Nephron (organoid): ENCODE data around the gene CFAP251.

Experiments
- H3K27ac Mint-ChIP-seq, 3 experiments: 2 replicates each; pipeline ENCODE4 v1.8.0; 2020; ENCODE audit warnings: mixed read lengths in 3 of 3, mild to moderate bottlenecking in 2 of 3, moderate library complexity in 1 of 3
- H3K27me3 Mint-ChIP-seq: 2 replicates; pipeline ENCODE4 v1.8.0; 2021; ENCODE audit warnings: low read depth, mild to moderate bottlenecking, moderate library complexity, mixed read lengths
- H3K36me3 Mint-ChIP-seq: 2 replicates; pipeline ENCODE4 v1.8.0; 2020; ENCODE audit warnings: low read depth, mixed read lengths
- H3K4me1 Mint-ChIP-seq: 2 replicates; pipeline ENCODE4 v1.8.0; 2020; ENCODE audit warnings: mixed read lengths
- H3K4me3 Mint-ChIP-seq, 3 experiments: 2 replicates each; pipeline ENCODE4 v1.8.0; 2020; ENCODE audit warnings: mild to moderate bottlenecking in 3 of 3, mixed read lengths in 3 of 3, moderate library complexity in 2 of 3
- H3K9me3 Mint-ChIP-seq: 2 replicates; pipeline ENCODE4 v1.8.0; 2020; ENCODE audit warnings: mixed read lengths
- TF ChIP-seq, protein P1 (sequence below), 3 experiments: fragments of 200-600 bp; sonication (generic); IDR thresholded peaks; one replicate each; pipeline ENCODE4 v1.5.0; 2021; ENCODE audit warnings: antibody characterized with exemption in 3 of 3; ENCODE audit not compliant: unreplicated experiment in 3 of 3

The CFAP251 gene

GRCh38 chr12:121955258-121956237, 37.2 kb downstream of the CFAP251 start:
- no peaks in the 10 kb centered on the region for H3K9me3 Mint-ChIP-seq
- no peaks in the 10 kb centered on the region for H3K4me1 Mint-ChIP-seq
- H3K36me3 Mint-ChIP-seq = no peaks in the 10 kb centered on the region
- TF ChIP-seq, protein P1, sequence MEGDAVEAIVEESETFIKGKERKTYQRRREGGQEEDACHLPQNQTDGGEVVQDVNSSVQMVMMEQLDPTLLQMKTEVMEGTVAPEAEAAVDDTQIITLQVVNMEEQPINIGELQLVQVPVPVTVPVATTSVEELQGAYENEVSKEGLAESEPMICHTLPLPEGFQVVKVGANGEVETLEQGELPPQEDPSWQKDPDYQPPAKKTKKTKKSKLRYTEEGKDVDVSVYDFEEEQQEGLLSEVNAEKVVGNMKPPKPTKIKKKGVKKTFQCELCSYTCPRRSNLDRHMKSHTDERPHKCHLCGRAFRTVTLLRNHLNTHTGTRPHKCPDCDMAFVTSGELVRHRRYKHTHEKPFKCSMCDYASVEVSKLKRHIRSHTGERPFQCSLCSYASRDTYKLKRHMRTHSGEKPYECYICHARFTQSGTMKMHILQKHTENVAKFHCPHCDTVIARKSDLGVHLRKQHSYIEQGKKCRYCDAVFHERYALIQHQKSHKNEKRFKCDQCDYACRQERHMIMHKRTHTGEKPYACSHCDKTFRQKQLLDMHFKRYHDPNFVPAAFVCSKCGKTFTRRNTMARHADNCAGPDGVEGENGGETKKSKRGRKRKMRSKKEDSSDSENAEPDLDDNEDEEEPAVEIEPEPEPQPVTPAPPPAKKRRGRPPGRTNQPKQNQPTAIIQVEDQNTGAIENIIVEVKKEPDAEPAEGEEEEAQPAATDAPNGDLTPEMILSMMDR (IDR thresholded peaks at IDR 0.05; ENCODE audit: unreplicated experiment in 3 of 3) = peak; percentile 38 to 53 (median 47)
- H3K4me3 Mint-ChIP-seq = no peak overlapping the region
- H3K27ac Mint-ChIP-seq = no peak overlapping the region
- no peaks in the 10 kb centered on the region for H3K27me3 Mint-ChIP-seq

GRCh38 chr12:121957861-121958515, 39.6 kb downstream of the CFAP251 start:
- Mint-ChIP-seq H3K4me1 (no peaks in the 10 kb centered on the region), H3K4me3 (no peak overlapping the region)

GRCh38 chr12:121958541-121959240, 40.3 kb downstream of the CFAP251 start:
- Mint-ChIP-seq H3K9me3 (no peaks in the 10 kb centered on the region), H3K27me3 (peaks cover 7% of the 10 kb centered on the region), H3K36me3 (no peaks in the 10 kb centered on the region), H3K27ac (no peak overlapping the region), H3K4me3 (no peak overlapping the region), H3K4me1 (no peaks in the 10 kb centered on the region)
- TF ChIP-seq, protein P1 (IDR thresholded peaks at IDR 0.05; ENCODE audit: unreplicated experiment in 3 of 3) = no peak

More at GRCh38 chr12:121957861-121958515, 39.6 kb downstream of the CFAP251 start:
- Mint-ChIP-seq H3K36me3 (no peaks in the 10 kb centered on the region), H3K27ac (no peak overlapping the region), H3K9me3 (no peaks in the 10 kb centered on the region), H3K27me3 (peaks cover 4% of the 10 kb centered on the region)
- TF ChIP-seq, protein P1 (IDR thresholded peaks at IDR 0.05; ENCODE audit: unreplicated experiment in 3 of 3) = no peak

DNA sequence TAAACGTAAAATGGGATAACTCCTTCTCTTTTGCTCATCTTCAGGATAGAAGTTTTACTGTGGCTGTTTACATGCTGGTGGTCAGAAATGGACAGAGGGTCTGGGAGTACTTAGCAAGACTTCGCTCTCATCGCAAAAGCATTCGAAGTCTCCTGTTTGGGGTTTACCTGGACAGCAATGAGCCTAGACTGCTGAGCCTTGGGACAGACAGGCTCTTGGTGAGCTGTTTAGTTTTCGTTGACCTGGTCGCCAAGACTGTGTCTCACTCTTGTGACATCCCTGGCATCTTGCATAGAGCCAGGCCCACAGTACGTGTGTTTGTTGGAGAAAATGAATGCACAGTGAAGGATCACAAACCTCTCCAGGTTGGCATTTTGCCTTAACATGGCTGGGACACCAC, 42.1 kb downstream of the CFAP251 start:
- Mint-ChIP-seq H3K27me3 (peaks cover 7% of the 10 kb centered on the region), H3K9me3 (no peaks in the 10 kb centered on the region), H3K27ac (no peak overlapping the region), H3K4me3 (no peak overlapping the region), H3K4me1 (peaks cover 5% of the 10 kb centered on the region), H3K36me3 (no peaks in the 10 kb centered on the region)
- TF ChIP-seq, protein P1 (IDR thresholded peaks at IDR 0.05; ENCODE audit: unreplicated experiment in 3 of 3) = no peak

DNA sequence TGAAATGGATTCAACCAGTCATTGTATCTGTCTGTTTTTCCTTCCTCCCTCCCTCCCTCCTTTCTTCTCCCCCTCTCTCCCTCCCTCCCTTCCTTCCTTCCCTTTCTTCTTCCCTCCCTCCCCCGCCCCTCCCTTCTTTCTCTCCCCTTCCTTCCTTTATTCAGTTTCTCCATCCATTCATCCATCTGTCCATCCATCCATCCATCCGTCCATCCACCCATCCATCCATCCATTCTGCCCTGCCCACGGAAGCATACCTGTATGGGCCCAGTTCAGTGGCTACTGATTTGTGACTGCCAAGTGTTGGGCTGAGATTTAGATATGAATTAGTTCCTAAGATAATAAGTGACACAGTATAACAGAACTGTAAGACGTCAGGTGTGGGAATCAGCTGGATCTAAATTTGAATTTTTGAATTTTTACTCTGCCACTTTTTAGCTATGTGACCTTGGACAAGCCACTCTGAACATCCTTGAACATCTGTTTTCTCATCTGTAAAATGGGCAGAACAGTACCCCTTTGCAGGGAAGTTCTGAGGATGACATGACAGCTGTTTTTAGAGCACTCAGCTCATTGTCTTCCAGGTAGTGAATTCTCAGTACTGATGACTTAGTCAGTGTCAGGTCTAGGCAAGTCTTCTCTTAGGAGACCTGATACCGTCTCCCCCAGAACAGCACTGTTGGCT, 42.9 kb downstream of the CFAP251 start:
- Mint-ChIP-seq H3K27me3 (peaks cover 7% of the 10 kb centered on the region), H3K27ac (no peak overlapping the region), H3K36me3 (no peaks in the 10 kb centered on the region), H3K9me3 (no peaks in the 10 kb centered on the region), H3K4me3 (no peak overlapping the region), H3K4me1 (peaks cover 5% of the 10 kb centered on the region)
- TF ChIP-seq, protein P1 (IDR thresholded peaks at IDR 0.05; ENCODE audit: unreplicated experiment in 3 of 3) = no peak
